ENCODE measurements around the gene TNPO3.
"Not testable (repeated sequence)": the region's sequence is repeated elsewhere in the genome, so short reads cannot be mapped to it uniquely, and the experiment has no call there.

The TNPO3 gene

GRCh38 chr7:128924707-128925588 lies 130.0 kb downstream of the TNPO3 start:
- no peak for DNase-seq

- DNase-seq: no peak
Observed at GRCh38 chr7:128923411-128923800, 131.5 kb downstream of the TNPO3 start.

GRCh38 chr7:128922496-128923410 lies 132.2 kb downstream of the TNPO3 start:
- DNase-seq: no peak

- no peak for DNase-seq
Observed at GRCh38 chr7:128921866-128922440, 133.0 kb downstream of the TNPO3 start.

- DNase-seq: no peak
Observed at GRCh38 chr7:128920913-128921582, 133.9 kb downstream of the TNPO3 start.

- DNase-seq: peak in 11 of 56 donors; percentile 18 to 57 (median 28)
Observed at GRCh38 chr7:128919881-128920799, 134.8 kb downstream of the TNPO3 start.

- DNase-seq: no peak
Observed at GRCh38 chr7:128919241-128919640, 135.7 kb downstream of the TNPO3 start.

- DNase-seq: no peak
Observed at GRCh38 chr7:128918016-128918665, 136.8 kb downstream of the TNPO3 start.

GRCh38 chr7:128917122-128917521 lies 137.8 kb downstream of the TNPO3 start:
- no peak for DNase-seq

- no peak for DNase-seq
Observed at GRCh38 chr7:128916643-128916915, 138.3 kb downstream of the TNPO3 start.

- DNase-seq: no peak
Observed at GRCh38 chr7:128915841-128916642, 138.9 kb downstream of the TNPO3 start.

GRCh38 chr7:128915271-128915819 lies 139.6 kb downstream of the TNPO3 start:
- DNase-seq: no peak

- no peak for DNase-seq
Observed at GRCh38 chr7:128914566-128915151, 140.3 kb downstream of the TNPO3 start.

GRCh38 chr7:128913870-128914565 lies 140.9 kb downstream of the TNPO3 start:
- DNase-seq: no peak

GRCh38 chr7:128912709-128913495 lies 142.0 kb downstream of the TNPO3 start:
- DNase-seq: not testable (repeated sequence)

- DNase-seq: no peak
Observed at GRCh38 chr7:128912281-128912680, 142.6 kb downstream of the TNPO3 start.

Data from amygdala (tissue), 56 donors.